ENCODE data around the gene ERC2. TPM values are rescaled to one million over a fixed set of nuclear protein-coding genes. Genes with fewer than 3 reads are reported as not detected.

Gene ERC2
- total RNA-seq, 2 donors from 2014 or later: 16.1 to 22.8 TPM

- peaks cover 29% of the 10 kb centered on the region for H3K4me1 Mint-ChIP-seq
- Histone ChIP-seq H3K27me3 (ENCODE audit: control insufficient read depth, insufficient read depth, low read length, poor library complexity, severe bottlenecking) (no peaks in the 10 kb centered on the region), H3K27ac (ENCODE audit: low read depth, low read length) (no peak overlapping the region), H3K9me3 (ENCODE audit: control insufficient read depth, low read length) (peaks cover 17% of the 10 kb centered on the region), H3K9ac (ENCODE audit: extremely low read depth, low read length, poor library complexity, severe bottlenecking) (no peak overlapping the region), H3K4me1 (ENCODE audit: control insufficient read depth, insufficient read depth, low read length) (peaks cover 12% of the 10 kb centered on the region), H3K36me3 (ENCODE audit: control insufficient read depth, insufficient read depth, low read length) (no peaks in the 10 kb centered on the region), H3K4me3 (ENCODE audit: low read length) (no peak overlapping the region)
- no peak for TF ChIP-seq CTCF (conservative IDR thresholded peaks at IDR 0.05)
- DNase-seq: no peak
- H3K9me3 Mint-ChIP-seq: peaks cover 18% of the 10 kb centered on the region
- H3K36me3 Mint-ChIP-seq (ENCODE audit: low read depth): peaks cover 21% of the 10 kb centered on the region
- no peak overlapping the region for H3K4me3 Mint-ChIP-seq
- no peak overlapping the region for H3K27ac Mint-ChIP-seq
- no peaks in the 10 kb centered on the region for H3K27me3 Mint-ChIP-seq (ENCODE audit: insufficient read depth)
Measured at GRCh38 chr3:56282341-56282740, 185.9 kb downstream of the ERC2 start.

- Mint-ChIP-seq H3K36me3 (ENCODE audit: low read depth) (peaks cover 21% of the 10 kb centered on the region), H3K9me3 (peaks cover 16% of the 10 kb centered on the region), H3K4me3 (no peak overlapping the region), H3K27ac (no peak overlapping the region), H3K27me3 (ENCODE audit: insufficient read depth) (no peaks in the 10 kb centered on the region), H3K4me1 (peaks cover 4% of the 10 kb centered on the region)
- Histone ChIP-seq H3K27me3 (ENCODE audit: control insufficient read depth, insufficient read depth, low read length, poor library complexity, severe bottlenecking) (no peaks in the 10 kb centered on the region), H3K4me3 (ENCODE audit: low read length) (no peak overlapping the region), H3K36me3 (ENCODE audit: control insufficient read depth, insufficient read depth, low read length) (no peaks in the 10 kb centered on the region), H3K27ac (ENCODE audit: low read depth, low read length) (no peak overlapping the region), H3K4me1 (ENCODE audit: control insufficient read depth, insufficient read depth, low read length) (no peaks in the 10 kb centered on the region), H3K9me3 (ENCODE audit: control insufficient read depth, low read length) (peaks cover 17% of the 10 kb centered on the region), H3K9ac (ENCODE audit: extremely low read depth, low read length, poor library complexity, severe bottlenecking) (no peak overlapping the region)
- no peak for TF ChIP-seq CTCF (conservative IDR thresholded peaks at IDR 0.05)
- WGBS, 2 experiments (ENCODE audit: insufficient coverage in 1 of 2, insufficient read length in 1 of 2): 85% methylated on average over 1 of the region's 1 CpG; no CpG with 5 or more reads in 1 of the 2 experiments
- no peak for DNase-seq
Measured at GRCh38 chr3:56277236-56277635, 191.0 kb downstream of the ERC2 start.

- H3K27ac ChIP-seq (ENCODE audit: low read depth, low read length): no peak overlapping the region
- Mint-ChIP-seq H3K4me3 (no peak overlapping the region), H3K27ac (no peak overlapping the region), H3K27me3 (ENCODE audit: insufficient read depth) (no peaks in the 10 kb centered on the region), H3K9me3 (peaks cover 14% of the 10 kb centered on the region), H3K4me1 (peaks cover 4% of the 10 kb centered on the region), H3K36me3 (ENCODE audit: low read depth) (peaks cover 14% of the 10 kb centered on the region)
- H3K4me1 ChIP-seq (ENCODE audit: control insufficient read depth, insufficient read depth, low read length): no peaks in the 10 kb centered on the region
- no peaks in the 10 kb centered on the region for H3K27me3 ChIP-seq (ENCODE audit: control insufficient read depth, insufficient read depth, low read length, poor library complexity, severe bottlenecking)
- 98% methylated on average over 2 of the region's 2 CpGs; no CpG with 5 or more reads in 1 of the 2 experiments for WGBS, 2 experiments (ENCODE audit: insufficient coverage in 1 of 2, insufficient read length in 1 of 2)
- H3K9ac ChIP-seq (ENCODE audit: extremely low read depth, low read length, poor library complexity, severe bottlenecking): no peak overlapping the region
- no peak for TF ChIP-seq CTCF (conservative IDR thresholded peaks at IDR 0.05)
- H3K9me3 ChIP-seq (ENCODE audit: control insufficient read depth, low read length): peaks cover 13% of the 10 kb centered on the region
- H3K4me3 ChIP-seq (ENCODE audit: low read length): no peak overlapping the region
- H3K36me3 ChIP-seq (ENCODE audit: control insufficient read depth, insufficient read depth, low read length): no peaks in the 10 kb centered on the region
- no peak for DNase-seq
Measured at GRCh38 chr3:56275120-56275519, 193.1 kb downstream of the ERC2 start.
